Stimulated activated CD4-positive, alpha-beta T cell treated with anti-CD3 and anti-CD28 coated beads, Interleukin-15, amount 100 ng/mL, for 24 hours (primary cell): ENCODE results near the gene SLC7A8.
A peak's percentile ranks its signal among the peaks of the same experiment; 100 is the strongest.

Source experiments
- DNase-seq: peaks from one replicate; pipeline ENCODE4 v3.0.0-alpha.2; 2020

Gene SLC7A8

DNA sequence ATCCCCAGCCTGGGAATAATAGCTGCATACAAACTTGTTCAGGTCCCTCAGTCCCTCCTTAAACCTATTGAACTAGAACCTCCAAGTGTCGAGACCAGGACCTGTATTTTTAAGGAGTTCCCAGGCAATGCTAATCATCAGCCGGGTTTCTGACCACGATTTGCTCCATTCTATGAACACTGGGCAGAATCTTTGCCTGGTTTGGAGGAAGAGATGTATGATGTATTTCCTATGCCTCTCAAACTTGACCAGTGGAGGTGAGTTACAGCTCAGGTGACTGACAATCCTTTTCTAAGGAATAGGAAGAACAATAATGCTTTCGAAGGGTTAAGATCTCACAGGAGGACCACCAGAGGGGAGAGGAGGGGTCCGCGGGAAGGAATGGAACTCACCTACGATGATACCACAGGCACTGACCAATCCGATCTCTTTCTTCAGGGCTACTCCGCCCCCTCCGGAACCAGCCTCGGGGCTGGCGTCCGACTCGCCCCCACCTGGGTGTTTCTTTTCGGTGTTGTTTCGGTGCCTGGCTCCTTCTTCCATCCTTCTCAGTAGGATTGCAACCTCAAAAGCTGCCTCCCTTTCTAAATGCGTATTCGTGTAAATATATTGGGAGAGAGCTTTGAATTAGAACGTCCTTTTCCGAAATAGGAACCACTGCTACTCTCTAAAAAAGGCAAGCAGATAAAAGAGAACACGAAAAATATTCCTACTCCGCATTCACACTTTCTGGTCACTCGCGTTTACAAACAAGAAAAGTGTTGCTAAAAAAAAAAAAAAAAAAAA is 895 bp downstream of the SLC7A8 start:
- peak; percentile 62 for DNase-seq

GRCh38 chr14:23181946-23182345 is 1.5 kb downstream of the SLC7A8 start:
- DNase-seq = no peak

DNA sequence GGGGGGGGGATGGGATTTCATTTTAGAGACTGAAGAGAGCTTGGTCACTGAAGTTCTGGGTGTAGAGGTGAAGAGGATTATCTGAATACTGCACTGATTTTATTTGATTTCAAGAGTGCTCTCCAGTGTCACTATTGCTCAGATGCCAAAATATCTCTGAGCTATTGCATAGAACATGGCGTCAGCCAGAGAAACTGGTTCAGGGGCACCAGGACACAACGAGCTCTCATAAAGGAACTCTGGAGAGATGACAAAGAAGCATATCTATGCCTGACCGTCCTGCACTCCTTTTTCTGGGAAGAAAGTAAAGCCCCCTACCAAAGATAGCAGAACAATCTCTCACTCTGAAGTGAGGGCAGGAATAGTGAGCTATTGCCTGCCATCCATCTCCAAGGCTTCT is 2.0 kb downstream of the SLC7A8 start:
- DNase-seq = no peak

DNA sequence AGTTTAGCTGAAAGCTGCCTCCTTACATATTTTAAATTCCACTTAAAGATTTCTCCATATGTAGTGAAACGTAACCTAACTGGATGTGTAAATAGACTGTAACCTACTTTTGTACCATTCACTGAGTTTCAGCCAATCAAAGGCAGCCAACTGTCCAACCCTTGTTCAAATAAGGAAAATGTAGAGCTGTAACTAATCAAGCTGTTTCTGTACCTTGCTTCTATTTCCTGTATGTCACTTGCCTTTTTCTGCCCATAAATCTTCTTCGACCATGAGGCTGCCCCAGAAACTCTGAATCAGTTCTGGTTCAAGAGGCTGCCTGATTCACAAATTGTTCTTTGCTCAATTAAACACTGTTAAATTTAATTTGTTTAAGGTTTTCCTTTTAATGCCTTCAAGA is 6.3 kb downstream of the SLC7A8 start:
- DNase-seq = no peak

DNA sequence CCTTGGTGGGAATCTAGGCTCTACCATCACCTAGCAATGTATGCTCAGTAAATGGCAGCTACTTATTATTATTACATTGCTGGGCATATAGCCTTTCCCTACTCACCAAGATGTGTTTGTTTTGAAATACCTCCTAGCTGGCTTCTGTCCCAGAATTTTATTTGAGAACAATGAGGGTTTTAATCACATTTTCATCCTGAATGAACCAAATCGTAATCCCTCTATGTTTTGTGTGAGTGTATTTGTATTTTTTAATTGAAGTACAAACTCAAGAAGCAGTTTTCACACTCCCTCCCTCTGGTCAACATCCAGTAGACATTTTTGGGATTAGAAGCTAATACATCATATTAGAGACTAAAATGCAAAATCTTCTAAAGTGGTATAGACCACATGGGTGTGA is 7.6 kb downstream of the SLC7A8 start:
- DNase-seq = no peak

DNA sequence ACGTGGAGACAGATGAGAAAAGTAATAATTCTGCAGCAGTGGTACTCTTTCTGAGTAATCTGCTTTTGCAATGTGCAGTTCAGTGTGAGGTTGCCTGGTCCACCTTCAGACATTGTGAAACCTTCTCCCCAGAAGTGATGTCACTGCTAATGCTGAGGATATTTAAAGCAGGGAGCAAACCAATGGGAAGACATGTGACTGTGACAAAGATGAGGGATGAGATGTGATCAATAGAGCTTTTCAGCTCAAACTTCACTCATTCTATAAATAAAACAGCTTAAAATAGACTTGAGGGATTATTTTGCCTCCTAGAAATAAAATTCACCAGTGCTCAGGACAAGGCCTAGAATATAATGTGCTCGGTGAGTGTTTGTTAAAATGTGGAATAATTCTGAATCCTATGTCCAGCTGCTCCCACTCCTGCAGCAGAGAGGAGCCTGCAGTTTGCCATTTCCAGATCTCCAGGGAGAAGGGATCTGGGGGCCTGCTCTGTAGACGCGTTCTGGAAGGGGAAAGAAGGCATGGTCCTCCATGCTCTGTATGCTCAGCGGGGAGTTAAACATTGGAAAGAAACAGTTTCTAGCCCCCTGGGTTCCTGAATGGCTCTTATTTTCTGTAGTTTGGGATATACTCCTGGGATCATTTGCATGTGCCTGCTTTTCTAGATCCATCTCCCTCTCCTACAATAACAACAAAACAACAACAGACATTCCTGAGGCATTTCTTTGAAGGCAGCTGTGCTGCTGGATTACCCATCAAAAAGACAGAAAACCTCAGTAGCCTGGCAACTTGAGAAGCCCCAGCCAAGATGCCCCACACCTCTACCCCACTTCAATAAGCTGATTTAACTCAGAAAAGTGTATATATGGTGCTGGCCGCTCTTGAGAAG is 8.9 kb downstream of the SLC7A8 start:
- DNase-seq = no peak

GRCh38 chr14:23173796-23174195 is 9.7 kb downstream of the SLC7A8 start:
- DNase-seq = no peak

DNA sequence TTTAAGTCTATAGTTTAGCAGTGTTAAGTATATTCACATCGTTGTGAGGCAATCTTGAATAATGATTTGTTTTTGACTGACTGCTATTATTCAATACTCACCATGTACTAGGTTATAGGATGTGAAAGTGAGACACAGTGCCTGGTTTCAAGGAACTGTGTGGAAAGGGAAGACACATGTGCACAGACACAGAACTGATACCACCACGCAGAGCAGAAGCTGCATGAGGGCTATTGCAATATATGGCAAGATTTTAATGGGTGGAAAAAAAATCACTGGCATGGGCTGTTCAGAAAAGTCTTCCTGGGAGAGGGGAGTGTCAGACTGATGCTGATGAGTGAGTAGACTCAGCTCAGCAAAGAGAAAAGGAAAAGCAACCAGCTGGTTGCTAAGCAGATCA is 10.4 kb downstream of the SLC7A8 start:
- no peak for DNase-seq

DNA sequence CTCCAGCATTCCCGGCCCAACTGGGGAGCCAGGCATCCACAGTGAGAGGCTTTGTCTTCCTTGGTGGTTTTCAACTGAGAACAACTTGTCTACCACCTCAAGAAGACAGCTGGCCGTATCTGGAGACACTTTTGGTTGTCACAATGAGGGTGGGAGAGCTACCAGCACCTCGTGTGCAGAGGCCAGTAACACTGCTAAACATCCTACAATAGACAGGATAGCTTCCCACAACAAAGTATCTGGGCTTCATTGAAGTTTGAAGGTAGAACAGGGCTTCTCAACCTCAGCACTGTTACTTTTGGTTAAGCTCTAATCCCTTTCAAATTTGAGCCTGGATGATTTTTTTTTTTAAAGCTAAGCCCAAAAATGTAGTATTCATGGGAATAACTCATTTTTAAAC is 10.9 kb downstream of the SLC7A8 start:
- no peak for DNase-seq

GRCh38 chr14:23172096-23172495 is 11.4 kb downstream of the SLC7A8 start:
- DNase-seq = no peak

DNA sequence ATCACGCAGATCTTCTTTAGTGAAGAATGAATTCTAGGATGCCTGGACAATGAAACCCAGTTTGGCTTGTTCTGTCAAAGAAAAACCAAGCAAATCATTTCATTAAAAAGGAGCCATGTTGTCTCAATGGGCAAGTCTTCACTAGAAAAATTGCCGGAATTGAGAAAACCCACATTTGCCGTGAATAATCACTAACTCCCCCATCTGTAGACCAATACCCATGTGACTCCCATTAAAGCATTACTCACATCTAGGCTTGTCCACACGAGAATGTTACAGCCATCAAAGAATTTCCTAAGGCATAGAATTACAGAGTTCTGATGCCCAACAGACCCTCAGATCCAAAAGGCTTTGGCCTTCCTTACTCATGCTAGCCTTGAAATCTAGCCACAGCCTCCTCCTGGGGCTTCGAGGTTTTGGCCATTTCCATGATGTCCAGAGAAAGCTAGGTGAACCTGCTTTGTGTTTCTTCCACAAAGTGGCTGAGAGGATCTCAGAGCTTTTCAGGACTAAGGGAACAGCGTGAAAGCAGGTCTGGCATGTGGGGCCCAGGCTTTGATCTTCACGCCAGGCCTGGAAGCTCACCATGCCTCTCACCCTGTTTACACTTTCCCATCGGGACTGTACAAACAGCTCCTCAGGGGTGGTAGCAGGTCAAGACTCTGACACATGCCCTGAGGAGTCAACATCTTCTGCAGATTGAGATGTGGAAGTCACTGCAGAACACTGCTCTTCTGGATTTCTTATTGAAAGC is 12.1 kb downstream of the SLC7A8 start:
- DNase-seq = no peak

GRCh38 chr14:23169622-23170021 is 13.8 kb downstream of the SLC7A8 start:
- no peak for DNase-seq

GRCh38 chr14:23168246-23168645 is 15.2 kb downstream of the SLC7A8 start:
- DNase-seq = no peak

DNA sequence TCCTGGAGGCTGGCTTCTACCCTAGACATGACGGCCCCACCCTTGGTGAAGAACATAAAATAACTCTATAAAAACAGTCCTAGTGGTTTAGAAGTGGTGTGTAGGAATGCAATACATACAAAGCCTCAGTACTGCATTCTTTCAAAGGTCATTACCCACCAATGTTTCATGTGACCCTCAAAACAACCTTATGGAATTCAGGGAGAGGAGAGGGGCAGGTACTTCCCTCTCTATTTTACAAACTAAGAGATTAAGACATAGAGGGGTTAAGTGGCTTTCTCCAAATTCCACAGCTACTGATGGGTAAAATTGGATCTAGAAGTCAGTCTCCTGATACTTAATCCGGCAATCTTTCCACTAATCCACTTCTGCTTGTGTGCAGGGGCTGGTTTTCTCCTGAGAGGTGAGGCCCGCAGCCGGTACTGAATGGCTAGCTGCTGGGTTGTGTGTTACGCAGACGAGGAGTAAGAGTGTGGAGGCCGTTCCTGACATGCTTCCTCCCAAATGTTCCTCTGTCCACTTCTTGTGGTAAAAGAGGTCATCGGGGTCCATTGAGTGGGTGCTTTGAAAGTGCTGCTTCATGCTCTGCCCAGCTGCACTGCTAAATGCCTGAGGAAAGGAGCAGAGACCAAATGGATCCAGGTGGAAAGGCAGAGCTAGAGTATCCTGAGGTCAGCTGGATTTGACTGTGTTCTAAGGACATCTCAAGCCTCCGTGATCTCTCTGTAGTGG is 16.2 kb downstream of the SLC7A8 start:
- no peak for DNase-seq

DNA sequence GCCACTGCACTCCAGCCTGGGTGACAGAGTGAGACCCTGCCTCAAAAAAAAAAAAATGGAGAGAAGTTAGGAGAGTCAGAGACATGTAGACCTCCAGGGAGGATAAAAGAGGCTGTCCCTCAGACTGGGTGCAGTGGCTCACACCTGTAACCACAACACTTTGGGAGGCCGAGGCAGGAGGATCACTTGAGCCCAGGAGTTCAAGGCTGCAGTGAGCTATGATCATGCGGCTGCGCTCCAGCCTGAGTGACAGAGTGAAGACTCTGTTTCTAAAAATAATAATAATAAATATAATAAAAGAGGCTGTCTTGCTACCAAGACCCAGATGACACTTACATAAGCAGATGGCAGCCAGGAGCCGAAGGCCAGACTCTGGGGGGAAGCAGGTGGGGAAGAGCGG is 18.5 kb downstream of the SLC7A8 start:
- no peak for DNase-seq

GRCh38 chr14:23164250-23164649 is 19.2 kb downstream of the SLC7A8 start:
- no peak for DNase-seq

- DNase-seq = no peak
Measured at GRCh38 chr14:23163830-23164229, 19.6 kb downstream of the SLC7A8 start.

DNA sequence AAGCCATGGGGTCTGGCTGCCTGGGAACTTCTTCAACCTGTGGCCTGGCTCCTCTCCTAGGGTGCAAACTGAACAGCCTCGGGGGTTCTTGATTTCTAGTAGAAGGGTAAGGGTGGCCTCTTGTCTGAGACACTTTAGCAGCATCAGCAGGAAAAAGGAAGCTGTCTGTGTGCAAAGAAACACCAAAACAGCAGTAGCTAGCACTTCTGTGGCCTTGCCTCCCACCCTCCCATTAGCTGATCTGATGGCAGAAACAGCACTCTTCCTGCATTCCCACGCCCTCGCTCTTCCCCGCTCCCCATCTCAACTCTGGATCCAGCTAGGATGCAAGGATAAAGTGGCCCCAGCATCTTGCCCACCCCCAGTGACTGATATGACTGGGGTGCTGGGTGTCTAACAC is 20.7 kb downstream of the SLC7A8 start:
- DNase-seq = no peak

DNA sequence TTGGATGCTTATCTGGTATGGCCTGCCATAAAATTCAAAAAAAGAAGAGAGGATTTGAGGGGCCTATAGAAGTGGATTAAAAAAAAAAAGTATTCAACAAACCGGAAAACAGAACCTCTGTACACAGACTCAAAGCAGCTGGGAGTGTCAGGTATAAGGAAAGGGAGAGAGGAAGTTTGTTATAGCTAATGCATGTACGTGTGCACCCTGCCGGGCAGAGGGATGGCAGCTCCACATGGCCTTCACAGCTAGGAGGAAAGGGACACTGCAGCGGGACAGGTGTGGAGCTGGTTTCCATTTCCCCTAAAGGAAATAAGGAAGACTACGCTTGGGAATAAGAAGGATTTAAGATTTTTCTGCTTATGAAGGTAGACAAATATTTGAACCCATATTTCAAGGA is 21.5 kb downstream of the SLC7A8 start:
- no peak for DNase-seq

GRCh38 chr14:23160924-23161522 is 22.4 kb downstream of the SLC7A8 start:
- DNase-seq = no peak

DNA sequence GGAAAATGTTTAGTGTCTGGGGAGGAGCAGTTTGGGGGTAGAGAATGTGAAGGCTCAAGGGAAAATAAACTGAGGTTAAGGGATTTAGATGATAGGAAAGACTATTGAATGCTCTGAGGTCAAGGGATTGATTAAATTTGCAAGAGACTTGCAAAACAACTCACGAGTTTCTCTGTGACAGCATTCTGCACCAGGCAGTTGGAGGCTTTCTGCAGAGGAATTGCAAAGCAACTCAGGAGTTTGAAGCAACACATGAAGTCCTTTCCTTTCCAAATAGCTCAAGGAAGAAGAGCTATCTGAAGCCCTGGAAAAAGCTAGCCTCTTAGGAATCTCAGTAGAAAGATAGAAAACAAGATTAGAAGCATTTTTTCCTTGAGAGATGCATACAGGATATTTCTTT is 23.9 kb downstream of the SLC7A8 start:
- DNase-seq = no peak

- no peak for DNase-seq
Measured at GRCh38 chr14:23158779-23159178, 24.7 kb downstream of the SLC7A8 start.
